ENCODE data around the gene PIAS3.
"Not testable (repeated sequence)": the region's sequence is repeated elsewhere in the genome, so short reads cannot be mapped to it uniquely, and the experiment has no call there.

The PIAS3 gene

GRCh38 chr1:145822779-145823331, 36.0 kb downstream of the PIAS3 start:
- not testable (repeated sequence) for DNase-seq

- DNase-seq: not testable (repeated sequence)
These were observed 40.8 kb downstream of the PIAS3 start for GRCh38 chr1:145818095-145818494.

- not testable (repeated sequence) for DNase-seq
These were observed 45.7 kb downstream of the PIAS3 start for GRCh38 chr1:145812977-145813810.

- DNase-seq: no peak
These were observed 52.0 kb downstream of the PIAS3 start for GRCh38 chr1:145806844-145807243.

GRCh38 chr1:145806408-145806807, 52.5 kb downstream of the PIAS3 start:
- no peak for DNase-seq

GRCh38 chr1:145805057-145805456, 53.8 kb downstream of the PIAS3 start:
- DNase-seq: no peak

- DNase-seq: no peak
These were observed 54.4 kb downstream of the PIAS3 start for GRCh38 chr1:145804235-145805045.

- DNase-seq: no peak
These were observed 59.1 kb downstream of the PIAS3 start for GRCh38 chr1:145799806-145800205.
